ENCODE measurements around the gene PROM1. TPM values are rescaled to one million over a fixed set of nuclear protein-coding genes. Genes with fewer than 3 reads are reported as not detected.

The PROM1 gene
- total RNA-seq, 1 donor: 0.31 TPM

DNA sequence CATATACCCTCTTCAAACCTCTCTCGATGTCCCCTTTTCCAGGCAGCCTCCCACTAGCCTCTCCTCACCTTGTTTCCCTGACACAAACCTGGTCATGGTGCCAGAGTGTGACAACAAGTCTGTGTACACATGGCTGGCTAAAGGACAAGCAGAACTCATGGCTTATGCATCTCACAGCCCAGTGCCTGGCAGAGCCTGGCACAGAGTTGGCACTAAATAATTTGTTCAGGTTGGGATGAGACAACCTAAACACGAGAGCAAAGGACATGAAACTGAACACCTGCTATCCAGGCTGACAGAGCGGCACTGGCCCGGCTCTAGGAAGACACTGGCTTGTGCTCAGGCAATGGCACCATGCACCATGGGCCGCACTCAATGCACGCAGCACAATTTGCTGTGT, 72.7 kb downstream of the PROM1 start:
- Histone ChIP-seq H3K4me3 (ENCODE audit: low read length) (no peak overlapping the region), H3K27me3 (ENCODE audit: insufficient read depth, low read length) (no peaks in the 10 kb centered on the region), H3K4me1 (ENCODE audit: insufficient read depth, low read length) (no peaks in the 10 kb centered on the region), H3K9me3 (ENCODE audit: low read depth, low read length) (no peaks in the 10 kb centered on the region)

DNA sequence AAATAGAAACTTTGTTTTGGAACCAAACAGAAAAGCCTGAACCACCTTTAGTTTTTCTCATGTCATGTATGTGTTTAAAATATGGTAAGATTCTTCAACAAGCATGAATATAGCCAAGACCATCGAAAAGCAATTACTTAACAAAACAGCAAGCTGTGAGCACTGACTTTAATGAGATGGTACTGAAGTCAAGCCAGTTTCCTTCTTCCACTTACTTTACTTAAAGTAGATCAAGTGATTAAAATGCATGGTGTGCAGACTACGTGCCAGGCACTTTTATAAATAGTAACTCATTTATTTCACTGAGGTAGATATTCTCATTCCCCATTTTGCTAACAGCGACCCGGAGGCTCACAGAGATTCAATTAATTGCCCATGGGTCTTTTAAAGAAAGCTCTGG, 74.7 kb downstream of the PROM1 start:
- H3K27me3 ChIP-seq (ENCODE audit: insufficient read depth, low read length): no peaks in the 10 kb centered on the region
- H3K4me1 ChIP-seq (ENCODE audit: insufficient read depth, low read length): no peaks in the 10 kb centered on the region
- H3K9me3 ChIP-seq (ENCODE audit: low read depth, low read length): no peaks in the 10 kb centered on the region
- no peak overlapping the region for H3K4me3 ChIP-seq (ENCODE audit: low read length)

DNA sequence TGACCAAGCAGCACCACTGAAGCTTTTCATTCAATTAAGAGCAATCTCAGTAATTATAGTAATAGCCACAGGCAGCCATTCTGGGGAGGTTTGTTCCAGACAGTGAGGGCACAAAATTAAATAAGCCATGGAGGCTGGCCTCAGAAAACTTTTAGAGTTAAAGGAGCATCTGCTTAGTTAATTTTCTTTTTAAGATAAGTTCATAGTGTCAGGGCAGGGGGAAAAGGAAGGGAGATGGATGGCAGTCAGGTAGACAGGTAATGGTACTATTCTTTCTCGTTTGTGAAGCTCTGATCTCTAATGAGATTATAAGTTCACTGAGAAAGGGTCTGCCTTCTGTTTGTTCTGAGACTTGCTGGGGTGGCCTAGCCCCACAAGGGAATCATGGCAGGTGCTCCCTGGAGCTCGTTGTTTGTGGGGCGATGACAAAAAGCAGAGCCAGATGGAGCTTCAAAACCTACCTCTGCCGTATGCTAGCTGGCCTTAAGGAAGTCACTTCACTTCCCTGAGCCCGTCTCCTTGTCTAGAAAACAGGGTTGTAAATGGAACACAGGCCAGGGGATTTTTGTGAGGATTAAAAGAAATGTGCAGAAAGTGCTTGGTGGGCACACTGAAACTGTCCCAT, 76.2 kb downstream of the PROM1 start:
- Histone ChIP-seq H3K4me1 (ENCODE audit: insufficient read depth, low read length) (no peaks in the 10 kb centered on the region), H3K4me3 (ENCODE audit: low read length) (no peak overlapping the region), H3K27me3 (ENCODE audit: insufficient read depth, low read length) (no peaks in the 10 kb centered on the region), H3K9me3 (ENCODE audit: low read depth, low read length) (no peaks in the 10 kb centered on the region)

DNA sequence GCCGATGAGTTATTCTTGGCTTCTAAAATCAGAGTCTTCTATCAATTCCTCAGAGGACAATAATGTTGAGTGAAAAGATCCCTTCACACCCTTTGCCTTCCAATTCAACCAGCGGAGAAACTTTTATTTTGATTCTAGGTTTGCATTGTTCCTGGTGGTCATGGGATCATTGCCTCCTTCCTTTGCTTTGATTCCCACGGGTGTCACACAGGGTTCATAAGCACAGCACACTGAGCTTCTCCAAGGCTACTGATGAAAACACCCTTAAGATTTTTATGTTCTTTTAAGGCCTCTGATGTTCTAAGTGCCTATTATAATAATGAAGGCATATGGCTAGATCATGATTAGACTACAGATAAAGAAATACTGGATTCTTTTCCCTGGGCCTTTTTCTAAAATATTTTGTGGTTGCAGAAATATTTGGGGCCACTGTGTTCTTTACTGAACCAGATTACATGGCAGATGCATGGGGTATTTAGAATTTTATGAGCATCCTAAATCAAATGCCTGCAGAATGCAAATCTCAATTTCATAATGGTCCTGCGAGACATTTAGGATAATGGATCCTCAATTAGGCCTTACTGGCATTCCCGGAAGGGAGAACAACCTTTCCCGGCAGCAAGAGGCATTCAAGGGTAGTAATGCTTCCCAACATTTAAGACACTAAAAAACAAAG, 76.9 kb downstream of the PROM1 start:
- Histone ChIP-seq H3K9me3 (ENCODE audit: low read depth, low read length) (no peaks in the 10 kb centered on the region), H3K4me3 (ENCODE audit: low read length) (no peak overlapping the region), H3K27me3 (ENCODE audit: insufficient read depth, low read length) (no peaks in the 10 kb centered on the region), H3K4me1 (ENCODE audit: insufficient read depth, low read length) (no peaks in the 10 kb centered on the region)

DNA sequence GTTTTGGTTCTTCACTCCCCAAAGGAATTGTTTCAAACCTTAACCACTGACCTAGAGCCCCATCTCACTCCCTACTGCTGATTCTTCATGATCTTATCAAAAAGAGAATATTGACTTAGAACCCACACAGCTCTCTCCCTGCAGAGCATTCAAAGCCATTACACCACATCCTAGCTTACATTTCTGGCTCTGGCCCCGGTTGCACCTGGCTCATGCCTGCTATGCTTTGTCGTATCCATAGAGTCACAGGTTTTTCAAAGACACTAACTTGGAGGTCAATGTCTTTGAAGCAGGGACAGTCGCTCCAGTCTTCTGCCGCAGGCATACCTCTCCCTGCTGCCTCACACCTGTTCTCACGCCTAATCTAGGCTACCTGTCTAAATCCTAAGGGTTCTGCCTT, 78.1 kb downstream of the PROM1 start:
- Histone ChIP-seq H3K4me3 (ENCODE audit: low read length) (no peak overlapping the region), H3K4me1 (ENCODE audit: insufficient read depth, low read length) (no peaks in the 10 kb centered on the region), H3K27me3 (ENCODE audit: insufficient read depth, low read length) (no peaks in the 10 kb centered on the region), H3K9me3 (ENCODE audit: low read depth, low read length) (no peaks in the 10 kb centered on the region)

DNA sequence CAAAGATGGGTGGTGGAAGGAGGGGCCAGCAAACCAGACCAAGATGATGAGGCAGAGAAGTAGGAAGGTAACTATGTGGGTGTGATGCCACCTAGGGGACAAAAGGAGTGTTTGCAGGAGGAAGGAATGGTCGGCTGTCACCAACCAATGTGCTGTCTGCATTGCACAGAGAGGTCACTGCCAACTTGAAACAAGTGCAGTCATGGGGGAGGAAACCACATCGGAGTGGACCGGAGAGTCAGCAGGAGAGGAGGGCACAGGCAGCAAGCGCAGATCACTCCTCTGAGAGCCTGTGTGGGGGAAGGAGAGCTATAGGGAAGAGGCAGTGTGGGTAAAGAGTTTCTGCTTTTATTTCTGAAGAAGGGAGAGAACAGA, 82.4 kb downstream of the PROM1 start:
- Histone ChIP-seq H3K9me3 (ENCODE audit: low read depth, low read length) (no peaks in the 10 kb centered on the region), H3K4me3 (ENCODE audit: low read length) (no peak overlapping the region), H3K27me3 (ENCODE audit: insufficient read depth, low read length) (no peaks in the 10 kb centered on the region), H3K4me1 (ENCODE audit: insufficient read depth, low read length) (no peaks in the 10 kb centered on the region)

DNA sequence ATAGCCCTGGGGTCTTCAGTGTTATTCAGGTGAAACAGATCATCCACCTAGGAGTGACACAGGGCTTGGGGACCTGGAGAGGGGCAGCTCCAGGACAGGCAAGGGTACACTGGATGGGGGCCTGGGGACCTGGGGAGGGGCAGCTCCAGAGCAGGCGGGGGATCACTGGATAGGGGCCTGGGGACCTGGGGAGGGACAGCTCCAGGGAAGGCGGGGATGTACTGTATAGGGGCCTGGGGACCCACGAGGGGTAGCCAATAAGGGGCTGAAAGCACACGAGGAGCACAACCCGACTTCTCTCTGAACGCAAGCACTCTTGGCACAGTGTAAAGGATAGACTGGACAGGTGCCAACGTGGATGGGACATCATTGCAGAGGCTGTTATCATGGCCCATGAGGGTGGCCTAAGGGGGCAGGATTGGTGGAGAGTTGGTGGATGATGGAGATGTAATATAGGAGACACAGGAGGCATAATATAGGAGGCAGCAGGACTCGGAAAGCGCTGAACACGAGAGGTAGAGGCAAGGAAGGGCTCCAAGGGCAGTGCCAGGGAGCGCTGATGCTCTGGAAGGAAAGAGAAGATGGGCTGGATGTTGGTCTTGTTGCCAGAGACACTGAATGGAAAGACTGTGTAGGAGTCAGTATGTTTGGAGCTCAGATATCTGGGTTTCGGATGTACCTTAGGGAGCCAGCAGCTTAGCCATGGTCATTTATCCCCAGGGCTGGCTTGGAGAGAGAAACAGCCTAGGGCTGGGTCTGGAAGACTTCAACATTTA, 82.9 kb downstream of the PROM1 start:
- H3K4me3 ChIP-seq (ENCODE audit: low read length): no peak overlapping the region
- no peaks in the 10 kb centered on the region for H3K9me3 ChIP-seq (ENCODE audit: low read depth, low read length)
- no peaks in the 10 kb centered on the region for H3K4me1 ChIP-seq (ENCODE audit: insufficient read depth, low read length)
- H3K27me3 ChIP-seq (ENCODE audit: insufficient read depth, low read length): no peaks in the 10 kb centered on the region

DNA sequence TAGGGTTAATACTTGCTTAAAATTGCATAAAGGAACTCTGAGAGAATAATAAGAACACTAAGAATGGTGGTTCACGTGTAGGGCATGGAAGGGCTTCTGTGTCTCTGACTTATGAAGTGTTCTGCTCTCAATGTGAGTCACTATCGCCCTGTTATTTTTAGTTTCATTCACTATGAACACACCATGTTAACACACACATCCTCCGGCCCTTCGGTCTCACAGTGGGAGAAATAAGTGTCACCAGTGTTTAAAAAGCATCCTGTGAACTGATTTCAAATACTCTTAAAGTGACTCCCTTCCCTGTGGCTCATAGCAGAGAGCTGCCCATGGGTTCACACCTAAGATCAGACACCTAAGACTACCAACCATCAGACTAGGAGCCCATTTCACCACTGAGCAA, 87.0 kb downstream of the PROM1 start:
- H3K4me1 ChIP-seq (ENCODE audit: insufficient read depth, low read length): peaks cover 6% of the 10 kb centered on the region
- H3K27me3 ChIP-seq (ENCODE audit: insufficient read depth, low read length): no peaks in the 10 kb centered on the region
- no peak overlapping the region for H3K4me3 ChIP-seq (ENCODE audit: low read length)
- no peaks in the 10 kb centered on the region for H3K9me3 ChIP-seq (ENCODE audit: low read depth, low read length)

DNA sequence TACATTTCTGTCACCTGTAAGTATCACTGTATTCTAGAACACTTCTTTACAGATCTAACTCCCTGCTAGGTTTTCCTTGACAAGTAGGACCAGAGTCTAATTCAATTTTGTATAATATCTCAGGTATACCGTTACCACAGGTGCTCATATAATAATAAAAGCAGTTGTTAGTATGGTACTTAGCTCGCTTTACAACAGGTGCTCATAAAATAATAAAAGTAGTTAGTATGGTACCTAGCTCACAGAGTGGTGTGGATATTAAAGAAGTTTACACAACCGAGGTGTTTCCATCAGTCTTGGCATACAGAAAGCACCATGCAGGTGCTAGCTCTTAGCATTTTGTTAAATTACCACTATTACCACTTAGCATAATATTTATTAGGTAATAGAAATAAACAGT, 88.0 kb downstream of the PROM1 start:
- Histone ChIP-seq H3K4me3 (ENCODE audit: low read length) (no peak overlapping the region), H3K9me3 (ENCODE audit: low read depth, low read length) (no peaks in the 10 kb centered on the region), H3K4me1 (ENCODE audit: insufficient read depth, low read length) (peaks cover 10% of the 10 kb centered on the region), H3K27me3 (ENCODE audit: insufficient read depth, low read length) (no peaks in the 10 kb centered on the region)

DNA sequence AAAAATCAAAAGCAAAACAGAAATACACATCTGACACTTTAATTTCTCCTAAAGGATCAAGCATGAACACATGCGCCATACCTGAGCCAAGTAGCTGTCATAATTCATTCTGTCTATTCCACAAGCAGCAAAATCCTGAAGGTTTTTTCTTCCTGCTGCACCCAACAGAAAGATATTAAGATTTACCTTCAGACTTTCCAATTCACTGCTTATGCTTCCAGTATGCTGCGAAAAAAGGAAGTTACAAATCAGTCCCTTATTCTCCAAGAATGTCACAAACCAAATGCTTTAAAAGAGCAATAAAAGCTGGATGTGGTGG, 91.7 kb downstream of the PROM1 start:
- Histone ChIP-seq H3K9me3 (ENCODE audit: low read depth, low read length) (no peaks in the 10 kb centered on the region), H3K27me3 (ENCODE audit: insufficient read depth, low read length) (no peaks in the 10 kb centered on the region), H3K4me3 (ENCODE audit: low read length) (no peak overlapping the region), H3K4me1 (ENCODE audit: insufficient read depth, low read length) (peaks cover 10% of the 10 kb centered on the region)

DNA sequence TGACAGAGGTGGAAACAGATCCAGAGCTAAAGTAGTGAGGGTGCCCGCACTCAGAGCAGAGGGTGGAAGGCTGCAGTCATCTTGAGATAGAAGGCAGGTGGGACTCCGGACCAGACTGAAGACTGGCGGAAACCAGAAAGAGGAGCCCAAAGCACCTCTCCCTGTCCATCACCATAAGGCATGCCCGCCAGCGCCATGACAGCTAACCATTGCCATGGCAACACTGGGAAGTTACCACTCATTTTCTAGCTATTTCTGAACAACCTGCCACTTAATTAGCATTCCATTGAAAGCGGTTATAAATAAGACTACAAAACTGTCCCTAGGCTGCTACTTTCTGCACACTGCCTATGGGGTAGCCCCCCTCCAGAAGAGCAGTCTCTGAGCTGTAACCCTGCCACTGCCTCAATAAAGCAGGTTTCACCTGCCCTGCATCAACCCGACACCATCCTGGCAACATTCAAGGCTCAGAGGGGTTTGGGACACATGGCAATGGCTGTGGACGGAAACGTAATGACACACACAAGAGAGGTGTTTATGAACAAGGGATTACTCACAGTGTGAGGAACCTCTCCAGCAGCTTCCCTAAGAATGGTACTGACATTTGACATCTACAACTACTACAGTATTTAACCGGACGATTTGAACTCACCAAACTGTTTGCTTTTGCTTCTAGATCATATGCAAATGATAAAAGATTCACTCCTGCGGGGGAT, 93.1 kb downstream of the PROM1 start:
- H3K4me1 ChIP-seq (ENCODE audit: insufficient read depth, low read length): peaks cover 10% of the 10 kb centered on the region
- no peak overlapping the region for H3K4me3 ChIP-seq (ENCODE audit: low read length)
- no peaks in the 10 kb centered on the region for H3K27me3 ChIP-seq (ENCODE audit: insufficient read depth, low read length)
- H3K9me3 ChIP-seq (ENCODE audit: low read depth, low read length): no peaks in the 10 kb centered on the region

DNA sequence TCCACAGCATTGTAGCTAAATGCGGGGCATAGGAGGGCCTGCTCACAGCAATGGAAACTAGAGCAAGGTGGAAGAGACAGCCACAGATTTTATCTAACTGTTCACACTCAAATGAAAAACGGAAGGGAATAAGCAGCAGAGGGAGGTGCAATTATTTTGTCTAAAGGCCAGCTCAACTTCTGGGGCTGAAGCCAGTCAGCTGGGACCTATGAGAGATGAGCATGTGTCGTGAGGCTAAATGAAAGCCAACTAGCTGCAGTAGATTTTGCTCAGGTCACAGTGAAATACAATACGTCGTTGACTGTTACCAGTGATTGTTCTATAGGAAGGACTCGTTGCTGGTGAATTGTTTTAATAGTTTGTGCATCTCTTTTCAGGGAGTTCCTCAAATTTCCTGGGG, 94.4 kb downstream of the PROM1 start:
- Histone ChIP-seq H3K27me3 (ENCODE audit: insufficient read depth, low read length) (no peaks in the 10 kb centered on the region), H3K4me1 (ENCODE audit: insufficient read depth, low read length) (peaks cover 10% of the 10 kb centered on the region), H3K4me3 (ENCODE audit: low read length) (no peak overlapping the region), H3K9me3 (ENCODE audit: low read depth, low read length) (no peaks in the 10 kb centered on the region)

DNA sequence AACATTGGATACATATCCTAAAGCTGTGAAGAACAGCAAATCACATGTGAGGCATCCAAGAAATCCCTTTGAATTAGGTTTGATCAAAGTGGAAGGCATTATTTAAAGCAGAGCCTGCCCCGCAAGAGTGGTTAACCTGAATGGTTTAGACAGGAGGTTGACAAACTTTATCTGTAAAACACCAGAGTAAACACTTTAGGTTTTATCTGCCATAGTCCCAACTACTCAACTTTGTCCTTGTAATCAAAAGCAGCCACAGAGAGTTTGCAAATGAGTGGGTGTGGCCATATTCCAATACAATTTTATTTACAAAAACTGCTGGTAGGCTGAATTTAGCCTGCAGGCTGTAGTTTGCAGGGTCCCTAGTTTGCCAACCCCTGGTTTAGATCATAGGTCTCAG, 95.6 kb downstream of the PROM1 start:
- Histone ChIP-seq H3K4me1 (ENCODE audit: insufficient read depth, low read length) (peaks cover 10% of the 10 kb centered on the region), H3K27me3 (ENCODE audit: insufficient read depth, low read length) (no peaks in the 10 kb centered on the region), H3K9me3 (ENCODE audit: low read depth, low read length) (no peaks in the 10 kb centered on the region), H3K4me3 (ENCODE audit: low read length) (no peak overlapping the region)

DNA sequence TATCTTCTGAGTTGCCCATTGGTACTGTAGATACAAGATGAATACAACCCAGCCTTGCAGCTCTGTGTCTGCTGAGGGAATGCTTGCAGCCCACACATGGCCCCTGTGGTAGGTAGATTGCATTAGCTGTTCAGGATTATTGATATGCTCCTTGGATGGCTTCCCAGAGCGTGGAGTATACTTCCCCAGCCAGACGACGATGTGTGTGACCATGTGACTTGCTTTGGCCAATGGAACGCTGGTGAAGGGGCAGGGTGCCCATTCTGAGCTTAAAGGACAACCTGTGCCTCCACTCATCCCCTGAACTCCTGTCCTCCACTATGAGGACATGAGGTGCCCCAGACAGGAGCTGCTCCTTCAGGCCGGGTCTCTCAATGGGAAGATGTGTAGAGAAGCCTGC, 96.9 kb downstream of the PROM1 start:
- H3K27me3 ChIP-seq (ENCODE audit: insufficient read depth, low read length): no peaks in the 10 kb centered on the region

DNA sequence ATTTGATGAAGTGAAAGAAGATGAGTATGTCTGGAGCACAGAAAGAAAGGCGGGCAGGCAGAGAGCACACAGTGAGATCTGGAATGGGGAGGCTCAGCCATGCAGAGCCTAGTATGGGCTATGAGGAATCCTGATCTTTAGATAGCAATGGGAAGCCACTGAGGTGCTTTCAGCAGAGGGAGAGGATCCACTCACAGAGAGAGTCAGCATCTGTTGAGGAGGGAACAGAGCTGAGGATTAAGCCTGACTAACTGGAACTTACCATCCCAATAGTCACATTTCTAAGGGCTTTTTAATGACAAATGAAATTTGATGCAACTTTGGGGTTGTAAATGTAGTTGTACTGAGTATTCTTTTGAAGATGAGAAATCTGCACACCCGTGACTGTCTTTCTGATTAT, 100.2 kb downstream of the PROM1 start:
- H3K4me1 ChIP-seq (ENCODE audit: insufficient read depth, low read length): no peaks in the 10 kb centered on the region
- no peaks in the 10 kb centered on the region for H3K9me3 ChIP-seq (ENCODE audit: low read depth, low read length)
- no peak overlapping the region for H3K4me3 ChIP-seq (ENCODE audit: low read length)
- no peaks in the 10 kb centered on the region for H3K27me3 ChIP-seq (ENCODE audit: insufficient read depth, low read length)

More for the DNA sequence above, 96.9 kb downstream of the PROM1 start:
- Histone ChIP-seq H3K9me3 (ENCODE audit: low read depth, low read length) (no peaks in the 10 kb centered on the region), H3K4me1 (ENCODE audit: insufficient read depth, low read length) (peaks cover 5% of the 10 kb centered on the region), H3K4me3 (ENCODE audit: low read length) (no peak overlapping the region)

Measured in mononuclear cell (primary cell).